GM12892 (cell line): Measurements from ENCODE around the gene FXYD4.
"Not testable (repeated sequence)": the region's sequence is repeated elsewhere in the genome, so short reads cannot be mapped to it uniquely, and the experiment has no call there.

Experiments used
- DNase-seq: peaks from one replicate; pipeline ENCODE4 v3.0.0; 2011; ENCODE audit not compliant: insufficient read length
- FAIRE-seq: peaks from 2 replicates; lab custom pipeline; 2011; peaks lifted over from hg19 to GRCh38; lab: Jason Lieb, UNC
- POLR2A ChIP-seq: IDR thresholded peaks from 2 replicates; pipeline ENCODE4 v1.6.1; 2011; ENCODE audit warnings: low read depth, low read length, control low read depth
- POLR2AphosphoS5 ChIP-seq: IDR thresholded peaks from 2 replicates; pipeline ENCODE4 v1.6.1; 2011; ENCODE audit warnings: low read depth, low read length, control low read depth
- TAF1 ChIP-seq: IDR thresholded peaks from 2 replicates; pipeline ENCODE4 v1.6.1; 2011; ENCODE audit warnings: low read depth, mild to moderate bottlenecking, control low read depth, low read length, borderline replicate concordance

Gene FXYD4

GRCh38 chr10:43417950-43418768 is 46.7 kb downstream of the FXYD4 start:
- DNase-seq = peak; percentile 44
- no peak for TF ChIP-seq POLR2AphosphoS5
- TF ChIP-seq TAF1 = no peak
- no peak for TF ChIP-seq POLR2A
- peak; percentile 58 for FAIRE-seq

- DNase-seq = no peak
- no peak for TF ChIP-seq POLR2A
- TF ChIP-seq POLR2AphosphoS5 = no peak
- no peak for TF ChIP-seq TAF1
- no peak for FAIRE-seq
Observed at GRCh38 chr10:43419997-43420368, 48.5 kb downstream of the FXYD4 start.

- TF ChIP-seq TAF1 = no peak
- peak; percentile 72 for TF ChIP-seq POLR2AphosphoS5
- peak; percentile 78 for TF ChIP-seq POLR2A
- FAIRE-seq (peak; percentile 84), DNase-seq (peak; percentile 61)
Observed at GRCh38 chr10:43420369-43421200, 49.1 kb downstream of the FXYD4 start.

- no peak for TF ChIP-seq POLR2A
- no peak for TF ChIP-seq POLR2AphosphoS5
- no peak for TF ChIP-seq TAF1
- no peak for DNase-seq
- no peak for FAIRE-seq
Observed at GRCh38 chr10:43421201-43421507, 49.7 kb downstream of the FXYD4 start.

- no peak for TF ChIP-seq TAF1
- no peak for TF ChIP-seq POLR2A
- no peak for TF ChIP-seq POLR2AphosphoS5
- DNase-seq (no peak), FAIRE-seq (no peak)
Observed at GRCh38 chr10:43421519-43421918, 50.1 kb downstream of the FXYD4 start.

GRCh38 chr10:43421944-43422343 is 50.5 kb downstream of the FXYD4 start:
- FAIRE-seq, DNase-seq: not testable (repeated sequence)

- DNase-seq (no peak), FAIRE-seq (no peak)
- no peak for TF ChIP-seq POLR2A
- TF ChIP-seq TAF1 = no peak
- no peak for TF ChIP-seq POLR2AphosphoS5
Observed at GRCh38 chr10:43424416-43424815, 53.0 kb downstream of the FXYD4 start.
